Measurements from ENCODE around the gene ADAMTS2. TPM values are rescaled to one million over a fixed set of nuclear protein-coding genes. Genes with fewer than 3 reads are reported as not detected.

The ADAMTS2 gene
- total and polyA plus RNA-seq, 2 donors (not counting 3 experiments of a cell fraction or from before 2014, with no cell fraction given) = not detected

DNA sequence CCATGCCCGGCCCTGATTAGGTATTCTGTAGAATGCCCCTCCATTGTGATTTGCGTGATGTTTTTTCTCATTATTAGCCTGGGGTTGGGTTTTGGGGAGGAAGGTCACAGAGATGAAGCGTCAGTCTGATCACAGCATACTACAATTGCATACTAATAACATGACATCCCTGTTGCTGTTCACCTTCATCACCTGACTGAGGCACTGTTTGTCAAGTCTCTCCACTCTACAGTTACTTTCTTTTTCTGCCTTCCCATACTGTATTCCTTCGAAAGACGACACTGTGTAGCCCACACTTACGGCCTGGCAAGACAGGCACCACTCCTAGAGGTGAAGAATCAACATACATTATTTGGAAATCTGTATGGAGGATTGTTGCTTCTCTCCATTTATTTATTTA lies 279.6 kb downstream of the ADAMTS2 start:
- ChIA-PET POLR2A (no interaction called here), CTCF (no interaction called here)
- intact Hi-C loops (cut with micrococcal nuclease) = no loop called here
- dilution Hi-C loops (cut with MboI; ENCODE audit: extremely low pct_ligation_motif_present, low sequenced_read_pairs) = no loop called here
- peaks cover 0 to 5% of the 10 kb centered on the region in 2 experiments for H3K36me3 ChIP-seq (ENCODE audit: control insufficient read depth in 2 of 2, extremely low read depth in 1 of 2, insufficient read depth in 2 of 2, low read length in 2 of 2)
- no peak overlapping the region for H3K4me2 ChIP-seq (ENCODE audit: insufficient read depth, low read length)
- H3K4me1 ChIP-seq (ENCODE audit: control insufficient read depth, extremely low read depth, insufficient read depth, low read length) = peaks cover 3% of the 10 kb centered on the region
- H3K4me3 ChIP-seq (replicated peaks in 1 of 3; ENCODE audit: insufficient read depth in 1 of 3, low read depth in 1 of 3, low read length in 3 of 3) = no peak overlapping the region
- H3K9ac ChIP-seq (replicated peaks; ENCODE audit: extremely low read depth, insufficient read depth, low read length) = no peak overlapping the region
- no peak for FAIRE-seq
- no peaks in the 10 kb centered on the region for H3K27me3 ChIP-seq (ENCODE audit: control insufficient read depth in 2 of 2, insufficient read depth in 2 of 2, low read length in 2 of 2)
- BruUV-seq (replicated peaks) = no TSS peak
- H3K9me1 ChIP-seq (replicated peaks; ENCODE audit: control insufficient read depth, extremely low read depth, insufficient read depth, low read length) = no peaks in the 10 kb centered on the region
- no peak overlapping the region for H3K27ac ChIP-seq (ENCODE audit: insufficient read depth, low read depth, low read length)
- TF ChIP-seq FOS (IDR thresholded peaks at IDR 0.05; ENCODE audit: borderline replicate concordance, insufficient read depth, low read length) = no peak
- no peak for TF ChIP-seq MYC (IDR thresholded peaks at IDR 0.05; ENCODE audit: low read depth, low read length)
- TF ChIP-seq JUN (IDR thresholded peaks at IDR 0.05; ENCODE audit: borderline replicate concordance, insufficient read depth, insufficient read length, low read depth) = no peak
- no peak for TF ChIP-seq GATA2 (IDR thresholded peaks at IDR 0.05; ENCODE audit: insufficient read depth, insufficient read length, low read depth, low read length)
- no peak for TF ChIP-seq EZH2 (IDR thresholded peaks at IDR 0.05; ENCODE audit: borderline replicate concordance, low read depth, low read length, severe bottlenecking)
- TF ChIP-seq, protein P1, sequence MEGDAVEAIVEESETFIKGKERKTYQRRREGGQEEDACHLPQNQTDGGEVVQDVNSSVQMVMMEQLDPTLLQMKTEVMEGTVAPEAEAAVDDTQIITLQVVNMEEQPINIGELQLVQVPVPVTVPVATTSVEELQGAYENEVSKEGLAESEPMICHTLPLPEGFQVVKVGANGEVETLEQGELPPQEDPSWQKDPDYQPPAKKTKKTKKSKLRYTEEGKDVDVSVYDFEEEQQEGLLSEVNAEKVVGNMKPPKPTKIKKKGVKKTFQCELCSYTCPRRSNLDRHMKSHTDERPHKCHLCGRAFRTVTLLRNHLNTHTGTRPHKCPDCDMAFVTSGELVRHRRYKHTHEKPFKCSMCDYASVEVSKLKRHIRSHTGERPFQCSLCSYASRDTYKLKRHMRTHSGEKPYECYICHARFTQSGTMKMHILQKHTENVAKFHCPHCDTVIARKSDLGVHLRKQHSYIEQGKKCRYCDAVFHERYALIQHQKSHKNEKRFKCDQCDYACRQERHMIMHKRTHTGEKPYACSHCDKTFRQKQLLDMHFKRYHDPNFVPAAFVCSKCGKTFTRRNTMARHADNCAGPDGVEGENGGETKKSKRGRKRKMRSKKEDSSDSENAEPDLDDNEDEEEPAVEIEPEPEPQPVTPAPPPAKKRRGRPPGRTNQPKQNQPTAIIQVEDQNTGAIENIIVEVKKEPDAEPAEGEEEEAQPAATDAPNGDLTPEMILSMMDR (IDR thresholded peaks at IDR 0.05; ENCODE audit: extremely low read depth in 1 of 2, insufficient read depth in 1 of 2, low read depth in 1 of 2, low read length in 2 of 2) = no peak
- TF ChIP-seq POLR2AphosphoS5 (IDR thresholded peaks at IDR 0.05; ENCODE audit: insufficient read depth, low read depth, low read length) = no peak
- TF ChIP-seq, protein P2, sequence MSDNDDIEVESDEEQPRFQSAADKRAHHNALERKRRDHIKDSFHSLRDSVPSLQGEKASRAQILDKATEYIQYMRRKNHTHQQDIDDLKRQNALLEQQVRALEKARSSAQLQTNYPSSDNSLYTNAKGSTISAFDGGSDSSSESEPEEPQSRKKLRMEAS (IDR thresholded peaks at IDR 0.05; ENCODE audit: insufficient read depth, insufficient read length) = no peak
- TF ChIP-seq POLR2A (IDR thresholded peaks at IDR 0.05; ENCODE audit: low read depth, low read length) = no peak
- H3K79me2 ChIP-seq (ENCODE audit: control insufficient read depth, insufficient read depth, low read length) = peaks cover 4% of the 10 kb centered on the region
- DNase-seq (ENCODE audit: low read depth, low spot score) = no peak
- H2AFZ ChIP-seq (ENCODE audit: low read depth, low read length) = no peak overlapping the region
- H3K9me3 ChIP-seq (replicated peaks; ENCODE audit: control insufficient read depth, insufficient read depth, low read length) = no peaks in the 10 kb centered on the region
- no peaks in the 10 kb centered on the region for H4K20me1 ChIP-seq (replicated peaks; ENCODE audit: control insufficient read depth, extremely low read depth, insufficient read depth, low read length)
